Activated CD8-positive, alpha-beta memory T cell treated with anti-CD3 and anti-CD28 coated beads for 48 hours (primary cell): ENCODE data around the gene IFT57.
"Not testable (repeated sequence)": the region's sequence is repeated elsewhere in the genome, so short reads cannot be mapped to it uniquely, and the experiment has no call there.

Source experiments
- DNase-seq, 3 experiments: peaks; one replicate each; pipeline ENCODE4 v3.0.0-alpha.2; 2020; ENCODE audit warnings: low read depth in 2 of 3, low spot score in 2 of 3

Gene IFT57

DNA sequence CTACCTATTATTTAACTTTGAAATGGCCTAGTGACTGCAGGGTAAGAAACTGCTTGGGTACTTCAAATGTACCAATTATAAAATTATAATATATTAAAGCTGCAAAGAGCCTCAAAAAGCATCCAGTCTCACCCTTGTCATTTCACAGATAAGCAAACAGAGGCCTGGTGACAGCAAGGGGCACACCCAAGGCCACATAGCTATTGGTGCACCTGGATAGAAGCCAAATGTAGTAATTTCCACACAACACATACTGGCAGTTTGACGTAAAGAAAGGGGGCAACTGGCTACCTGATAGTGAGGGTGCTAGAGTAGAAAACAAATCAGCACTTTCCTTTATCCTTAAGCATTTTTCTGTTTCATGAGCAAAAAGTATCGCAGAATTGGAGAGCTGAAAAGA, 51.1 kb downstream of the IFT57 start:
- DNase-seq, result no peak

DNA sequence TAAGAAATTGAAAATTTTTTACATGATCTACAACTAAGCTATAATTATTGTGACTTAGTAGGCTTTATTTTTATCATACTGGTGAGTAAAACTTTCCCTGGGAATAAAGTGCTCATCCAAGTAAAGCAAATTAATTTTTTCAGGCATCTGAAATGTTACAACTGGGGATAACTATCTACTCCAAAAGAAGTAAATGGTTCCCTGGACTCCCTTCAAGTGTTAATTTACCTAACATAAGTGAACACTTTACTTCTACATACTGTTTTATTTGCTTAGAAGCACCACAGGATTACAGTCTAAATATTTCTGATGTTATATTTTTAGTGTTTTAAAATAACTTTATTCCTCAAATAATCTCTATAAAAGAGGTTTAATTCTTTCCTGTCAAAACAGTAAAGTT, 57.8 kb downstream of the IFT57 start:
- DNase-seq, result no peak

DNA sequence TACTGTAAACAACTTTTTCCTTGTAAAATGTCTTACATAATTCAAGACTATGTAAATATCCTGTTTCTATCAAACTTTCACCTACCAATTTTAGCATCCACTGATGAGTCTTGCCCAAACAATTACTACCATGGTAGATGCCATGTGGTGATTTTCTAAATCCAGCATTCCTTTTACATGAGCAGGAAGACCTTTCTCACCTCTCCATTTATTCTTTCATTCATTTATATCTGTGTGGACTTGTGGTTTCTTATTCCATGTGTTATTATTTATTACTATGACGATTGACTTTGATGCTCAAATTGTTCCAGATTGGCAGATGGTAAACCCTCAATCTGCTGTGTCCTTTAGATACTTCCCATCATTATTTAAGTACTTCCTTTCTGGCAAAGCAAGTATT, 62.4 kb downstream of the IFT57 start:
- no peak for DNase-seq

DNA sequence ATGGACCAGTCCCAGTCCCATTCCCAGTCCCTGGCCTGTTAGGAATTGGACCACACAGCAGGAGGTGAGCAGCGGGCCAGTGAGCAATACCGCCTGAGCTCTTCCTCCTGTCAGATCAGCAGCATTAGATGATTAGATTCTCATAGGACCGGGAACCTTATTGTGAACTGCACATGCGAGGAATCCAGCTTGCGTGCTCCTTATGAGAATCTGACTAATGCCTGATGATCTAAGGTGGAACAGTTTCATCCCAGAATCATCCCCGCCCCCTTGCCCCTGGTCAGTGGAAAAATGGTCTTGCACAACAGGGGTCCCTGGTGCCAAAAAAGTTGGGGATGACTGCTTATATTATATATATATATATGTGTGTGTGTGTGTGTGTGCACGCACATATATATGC, 63.1 kb downstream of the IFT57 start:
- DNase-seq, result no peak

DNA sequence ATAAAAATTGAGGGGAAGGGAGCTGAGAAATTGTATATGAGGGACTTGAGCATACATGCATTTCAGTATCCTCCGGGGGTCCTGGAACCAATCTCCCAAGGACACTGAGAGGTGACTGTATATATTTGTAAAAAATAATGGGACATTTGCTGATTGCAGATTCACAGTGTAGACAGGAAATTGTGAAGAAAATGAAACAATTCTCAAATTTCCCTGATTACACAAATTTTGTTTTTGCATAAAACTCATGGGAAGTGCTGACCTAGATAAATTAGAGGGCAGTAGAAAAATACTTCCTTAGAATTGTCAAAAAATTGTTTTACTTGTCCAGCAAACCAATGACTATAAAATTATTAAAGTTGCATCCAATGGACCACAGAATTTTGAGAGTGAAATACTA, 64.0 kb downstream of the IFT57 start:
- DNase-seq, result no peak

DNA sequence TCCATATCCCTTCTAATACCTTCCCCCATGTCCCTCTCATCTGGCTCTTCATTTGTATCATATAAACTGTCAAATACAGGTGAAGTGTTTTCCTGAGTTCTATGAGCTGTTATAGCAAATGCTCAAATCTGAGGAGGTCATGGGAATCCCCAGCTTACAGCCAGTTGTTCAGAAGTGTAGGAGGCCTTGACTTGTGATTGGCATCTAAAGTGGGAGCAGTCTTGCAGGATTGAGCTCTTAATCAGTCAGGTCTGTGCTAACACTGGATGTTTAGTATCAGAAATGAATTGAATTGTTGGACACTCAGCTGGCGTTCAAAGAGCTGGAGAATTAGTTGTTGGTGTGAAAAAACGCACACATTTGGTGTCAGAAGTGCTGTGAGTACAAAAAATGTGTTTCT, 65.0 kb downstream of the IFT57 start:
- no peak for DNase-seq

DNA sequence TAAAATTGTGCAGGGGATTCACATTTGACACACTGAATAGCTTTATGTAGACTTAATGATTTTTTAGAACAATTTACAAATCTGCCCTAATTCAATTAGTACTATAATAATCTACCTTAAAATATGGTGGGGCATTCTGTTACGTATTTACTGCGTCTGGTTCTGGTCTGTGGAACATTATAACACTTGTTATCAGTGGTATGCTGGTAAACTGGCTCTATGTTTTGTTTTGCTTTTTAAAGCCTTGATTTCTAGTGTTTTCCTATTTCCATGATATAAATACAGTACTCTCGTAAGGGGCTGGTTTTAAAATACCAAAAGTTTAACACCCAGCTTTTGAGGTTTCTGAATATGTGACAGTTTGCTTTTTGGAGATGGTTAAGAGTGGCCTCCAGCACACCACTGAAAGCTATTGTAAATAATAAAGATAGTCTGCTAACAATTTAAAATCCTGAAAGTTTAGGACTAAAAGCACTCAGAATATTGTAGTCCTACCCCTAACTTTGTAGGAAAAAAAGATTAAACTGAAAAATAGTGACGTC, 65.8 kb downstream of the IFT57 start:
- no peak for DNase-seq

DNA sequence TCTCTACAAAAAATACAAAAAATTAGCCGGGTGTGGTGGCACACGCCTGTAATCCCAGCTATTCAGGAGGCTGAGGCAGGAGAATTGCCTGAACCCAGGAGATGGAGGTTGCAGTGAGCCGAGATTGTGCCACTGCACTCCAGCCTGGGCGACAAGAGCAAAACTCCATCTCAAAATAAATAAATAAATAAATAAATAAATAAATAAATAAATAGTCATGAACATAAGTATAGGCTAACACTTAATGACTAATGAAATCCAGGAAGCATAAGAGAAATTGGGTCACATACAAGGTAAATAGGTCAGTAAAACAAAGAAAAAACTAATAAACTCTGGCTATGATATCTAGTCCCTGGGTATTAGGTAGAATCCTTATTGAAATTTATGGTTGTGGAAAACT, 66.6 kb downstream of the IFT57 start:
- not testable (repeated sequence) for DNase-seq

DNA sequence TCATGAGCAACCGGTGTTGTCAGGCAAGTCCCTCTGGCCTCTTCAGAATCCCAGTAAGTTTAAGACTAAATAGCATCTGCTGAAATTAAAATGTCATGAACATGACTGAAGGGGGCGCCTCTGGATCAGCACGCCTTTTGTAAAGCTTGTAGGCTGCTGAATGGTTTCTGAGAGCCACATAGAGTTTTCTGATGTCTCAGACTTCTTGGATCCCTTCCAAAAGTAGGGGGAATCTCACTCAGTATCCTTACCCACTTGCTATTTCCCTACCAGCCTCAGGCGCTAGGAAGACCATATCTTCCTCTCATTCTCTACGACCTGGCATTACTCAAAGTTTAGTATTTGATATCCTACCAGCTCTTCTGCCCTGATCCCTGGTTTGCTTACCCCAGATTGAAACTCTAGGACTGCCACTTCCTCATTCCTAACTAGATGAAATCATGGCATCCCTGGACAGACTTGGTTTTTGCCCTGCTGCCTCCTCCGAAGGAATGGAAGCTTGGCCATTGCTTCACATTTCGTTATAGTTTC, 68.7 kb downstream of the IFT57 start:
- DNase-seq, result no peak

DNA sequence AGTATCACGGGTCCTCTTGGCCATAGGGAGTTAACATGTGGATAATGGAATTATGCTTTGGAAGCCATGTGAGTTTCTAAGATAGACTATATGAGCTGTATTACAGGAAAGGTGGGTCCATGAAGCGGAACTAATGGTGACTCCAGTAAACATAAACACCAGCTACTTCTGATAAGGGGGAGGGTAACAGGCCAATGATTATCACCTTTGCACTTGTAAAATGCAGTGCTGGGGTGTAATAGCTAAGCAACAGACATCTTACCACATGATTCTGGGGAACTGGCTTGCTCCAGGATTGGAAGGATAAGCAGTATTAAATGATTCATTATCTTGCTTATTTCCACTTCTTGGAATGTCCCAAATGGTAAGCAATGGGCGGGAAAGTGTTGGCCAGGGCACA, 70.0 kb downstream of the IFT57 start:
- DNase-seq, result no peak

DNA sequence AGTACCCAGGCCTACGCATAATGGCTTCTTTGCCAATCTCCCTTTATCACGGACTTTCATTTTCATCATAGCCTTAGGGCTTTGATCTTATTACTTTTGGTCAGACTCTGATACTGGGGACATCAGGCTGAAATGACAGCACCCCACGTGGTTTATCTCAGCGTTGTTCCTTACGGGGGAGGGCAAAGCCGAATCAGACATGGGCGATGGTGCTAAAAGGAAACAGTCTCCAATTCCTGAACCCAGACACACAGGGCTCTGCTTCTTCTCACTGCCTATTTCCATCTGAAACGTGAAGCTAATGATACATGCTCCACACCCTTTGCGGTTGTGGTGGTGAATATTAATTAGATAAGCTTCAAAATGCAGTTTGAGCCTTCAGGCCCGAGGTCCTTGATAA, 72.0 kb downstream of the IFT57 start:
- no peak for DNase-seq

DNA sequence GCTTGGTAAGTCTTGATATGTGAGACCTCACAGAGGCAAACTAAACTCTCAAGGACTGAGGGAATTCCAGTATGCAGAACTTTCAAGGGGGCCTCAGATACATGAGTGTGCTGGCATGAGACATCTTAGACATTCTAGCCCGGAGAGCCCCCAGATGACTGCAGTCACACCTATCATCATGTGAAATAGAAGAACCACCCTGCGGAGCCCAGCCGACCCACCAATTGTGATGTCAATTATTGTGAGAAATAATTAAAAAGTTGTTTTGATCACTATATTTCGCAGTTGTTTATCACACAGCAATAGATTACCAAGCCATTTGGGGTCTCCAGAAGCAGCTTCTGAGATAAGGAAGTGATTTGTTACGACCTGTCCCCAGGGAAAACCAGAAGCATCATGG, 76.1 kb downstream of the IFT57 start:
- DNase-seq, result no peak

DNA sequence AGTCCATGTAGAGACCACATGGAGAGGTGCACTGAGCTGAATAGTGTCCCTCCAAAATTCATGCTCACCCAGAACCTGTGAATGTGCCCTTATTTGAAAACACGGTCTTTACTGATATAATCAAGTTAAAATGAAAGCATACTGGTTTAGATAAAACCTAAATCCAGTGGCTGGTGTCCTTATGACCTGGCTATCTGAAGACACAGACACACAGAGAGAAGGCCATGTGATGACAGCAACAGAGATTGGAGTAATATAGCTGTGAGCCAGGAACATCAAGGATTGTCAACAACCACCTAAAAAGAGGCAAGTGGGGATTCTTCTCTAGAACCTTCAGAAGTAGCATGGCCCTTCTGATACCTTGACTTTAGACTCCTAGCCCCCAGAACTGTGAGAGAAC, 76.6 kb downstream of the IFT57 start:
- no peak for DNase-seq

DNA sequence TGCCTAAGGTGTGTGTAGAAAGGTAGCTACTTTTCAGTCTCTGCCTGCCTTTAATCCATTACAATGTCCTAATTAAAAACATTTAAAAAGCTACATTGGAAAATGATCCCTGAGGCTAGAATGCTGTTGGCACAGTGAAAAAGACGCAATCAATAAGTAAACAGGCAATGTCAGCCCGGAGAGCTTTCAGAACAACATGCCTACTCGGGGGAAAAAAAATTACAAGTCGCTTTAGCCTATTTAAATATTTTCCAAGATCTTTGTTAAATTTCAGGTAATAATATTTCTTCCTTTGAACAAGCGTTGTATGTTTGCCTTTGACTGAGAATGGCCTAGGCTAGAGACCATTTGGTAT, 84.8 kb downstream of the IFT57 start:
- no peak for DNase-seq

DNA sequence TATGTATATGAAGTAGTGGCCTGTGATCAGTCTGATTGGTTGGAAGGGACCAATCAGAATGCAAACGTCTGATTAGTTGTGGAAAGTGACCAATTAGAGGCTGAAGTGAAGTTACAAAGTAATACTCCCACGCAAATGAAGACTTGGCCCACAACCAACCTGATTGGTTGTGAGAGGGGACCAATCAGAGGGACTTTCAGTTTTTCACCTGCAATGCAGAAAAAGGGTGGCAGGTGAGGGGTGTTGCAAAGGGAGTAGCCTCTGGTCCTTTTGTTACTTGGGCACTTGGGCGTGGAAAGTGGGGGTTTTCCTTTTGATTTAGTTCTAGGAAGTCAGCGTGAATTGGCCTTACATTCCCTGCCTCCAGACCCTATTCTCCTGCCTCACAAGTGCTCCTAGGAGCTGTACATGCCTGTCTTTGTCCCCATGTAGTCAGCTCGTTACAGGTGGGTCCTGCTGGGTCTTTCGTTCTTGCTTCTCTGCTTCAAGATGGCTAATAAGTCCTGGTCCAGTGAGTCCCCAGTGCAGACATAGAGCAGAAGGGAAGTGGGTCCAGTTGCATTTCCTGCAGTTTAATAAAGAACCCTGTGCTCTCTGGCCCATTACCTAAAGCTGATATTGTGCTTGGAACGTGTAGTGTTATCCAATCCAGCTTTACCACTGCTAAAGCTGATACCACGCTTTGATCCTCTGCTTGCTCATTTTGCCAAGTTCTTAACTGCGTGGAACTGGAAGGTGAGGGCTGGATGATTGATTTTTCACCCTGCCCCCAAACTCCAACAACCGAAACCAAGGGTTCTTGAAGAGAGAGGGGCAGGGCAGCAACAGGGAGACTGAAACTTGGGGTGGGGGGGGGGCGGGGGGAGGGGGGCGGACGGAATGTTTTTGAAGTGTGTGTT, 85.4 kb downstream of the IFT57 start:
- no peak for DNase-seq

DNA sequence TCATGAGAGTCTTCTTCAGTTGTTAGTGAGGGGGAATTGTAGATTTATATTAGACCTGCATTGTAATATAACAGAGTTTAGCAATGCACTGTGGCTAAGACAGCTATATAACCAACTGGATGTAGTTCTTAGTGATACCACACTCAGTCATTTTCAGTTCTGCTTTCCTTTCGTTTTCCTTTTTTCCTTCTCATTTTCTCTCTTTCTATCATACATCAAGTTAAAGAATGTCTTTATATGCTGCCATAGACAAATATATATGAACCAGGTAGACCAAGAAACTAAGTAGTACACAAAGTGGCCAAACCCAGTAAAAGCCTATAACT, 87.7 kb downstream of the IFT57 start:
- DNase-seq, result no peak

DNA sequence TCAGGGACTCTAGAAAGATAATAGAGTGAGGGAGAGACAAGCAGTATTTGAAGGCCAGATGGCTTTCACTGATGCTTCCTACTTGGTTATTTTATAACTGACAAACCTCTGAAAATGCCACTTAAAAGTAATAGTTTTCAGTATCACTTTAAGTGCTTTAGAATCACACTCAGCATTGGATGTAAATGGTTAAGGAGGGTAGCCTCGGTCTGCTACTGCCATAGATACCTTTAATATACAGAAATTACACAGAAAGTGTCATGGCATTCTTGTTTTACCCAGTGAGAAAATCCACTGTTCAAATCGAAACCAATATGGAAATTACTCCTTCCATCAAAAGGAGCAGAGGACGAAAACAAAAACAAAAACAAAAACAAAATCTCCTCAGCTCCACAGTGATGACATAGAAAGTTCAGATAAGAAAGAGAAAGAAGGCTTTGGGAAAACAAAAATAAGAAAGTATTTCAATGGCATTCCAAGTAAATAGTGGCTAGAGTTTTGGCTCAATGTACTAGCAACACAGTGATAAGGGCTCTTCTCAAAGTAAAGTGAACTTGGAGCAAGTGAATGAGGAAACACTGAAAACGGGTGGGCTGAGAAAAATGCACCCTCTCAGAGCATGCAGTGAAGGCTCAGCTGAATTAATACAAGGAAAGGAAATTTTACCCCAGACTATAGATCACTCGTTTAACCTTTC, 88.2 kb downstream of the IFT57 start:
- DNase-seq, result no peak

DNA sequence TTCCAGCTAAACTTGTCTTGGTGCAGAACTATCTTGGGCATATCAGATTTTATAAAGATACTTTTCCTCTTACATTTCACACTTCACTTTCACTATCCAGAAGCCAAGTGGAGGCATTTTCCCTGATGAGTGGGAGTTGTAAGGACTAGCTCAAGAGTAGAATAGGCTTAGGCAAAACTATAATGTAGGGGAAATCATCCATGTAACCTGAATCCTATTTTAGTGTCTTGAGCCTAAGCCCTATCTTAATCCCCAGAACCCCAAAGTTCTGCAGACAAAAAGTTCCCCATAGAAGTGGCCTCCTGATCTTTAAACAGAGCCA, 89.2 kb downstream of the IFT57 start:
- DNase-seq, result no peak

DNA sequence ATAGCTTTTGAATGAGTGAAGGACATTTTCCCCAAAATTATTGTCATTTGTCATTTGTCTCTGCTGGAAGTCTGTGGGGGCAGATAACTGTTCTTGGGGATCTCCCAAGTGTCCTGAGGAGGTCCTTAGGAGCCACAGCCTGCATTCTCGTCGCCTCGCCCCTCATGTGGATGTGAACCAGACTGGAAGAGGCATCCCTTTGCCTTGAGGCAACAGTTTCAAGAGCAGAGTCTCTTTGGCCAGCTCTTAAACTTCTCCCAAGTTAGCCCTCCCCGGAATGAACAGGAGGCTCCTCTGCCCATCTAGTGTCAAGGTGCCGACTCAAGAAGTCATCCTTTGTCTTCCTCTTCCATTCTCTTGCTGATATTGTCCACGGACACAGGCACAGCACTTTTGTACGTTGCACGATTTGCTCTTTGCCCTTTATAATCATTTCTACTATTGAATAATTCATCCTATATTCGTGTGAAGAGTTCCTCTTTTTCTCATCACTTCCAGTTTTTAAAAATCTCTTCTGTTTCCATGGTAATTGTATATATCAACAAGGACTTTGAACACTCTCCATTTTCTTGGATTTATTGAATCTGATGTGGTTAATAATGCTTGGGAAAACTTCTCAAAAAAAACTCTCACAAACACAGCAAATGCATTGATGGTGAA, 90.6 kb downstream of the IFT57 start:
- DNase-seq, result no peak

DNA sequence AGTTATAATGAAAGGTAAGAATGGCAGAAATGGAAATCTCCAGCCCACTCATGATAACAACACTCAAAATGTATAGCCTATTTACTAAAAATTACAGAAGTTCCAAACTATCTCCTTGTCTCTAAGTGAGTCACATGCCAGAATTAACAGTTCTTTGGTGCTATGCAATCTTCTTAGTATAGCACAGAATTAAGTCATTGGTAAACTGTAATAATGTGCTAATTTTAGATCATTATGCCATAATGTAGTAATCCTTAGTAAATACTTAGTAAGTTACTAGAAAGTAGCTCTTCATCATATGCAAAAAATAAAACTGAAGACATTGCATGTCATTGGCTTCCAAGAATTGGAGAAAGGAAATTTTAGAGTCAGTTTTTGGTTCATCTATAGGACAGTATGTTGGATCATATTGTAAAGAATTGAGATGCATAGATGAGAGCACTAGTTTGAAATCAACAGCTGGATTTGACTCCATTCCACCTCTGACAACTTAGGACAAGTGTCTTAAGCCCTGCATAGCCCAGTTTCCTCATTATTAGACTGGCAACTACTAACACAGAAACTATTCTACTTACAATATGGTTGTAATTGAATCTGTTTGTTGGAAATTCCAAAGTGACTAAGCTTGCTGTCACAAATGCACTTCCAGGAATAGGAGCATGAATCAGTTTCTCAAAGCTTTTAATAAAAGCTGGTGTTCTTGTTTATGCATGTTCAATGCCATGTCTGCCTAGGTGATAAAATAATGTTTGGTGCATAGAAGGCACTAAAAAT, 91.3 kb downstream of the IFT57 start:
- no peak for DNase-seq

DNA sequence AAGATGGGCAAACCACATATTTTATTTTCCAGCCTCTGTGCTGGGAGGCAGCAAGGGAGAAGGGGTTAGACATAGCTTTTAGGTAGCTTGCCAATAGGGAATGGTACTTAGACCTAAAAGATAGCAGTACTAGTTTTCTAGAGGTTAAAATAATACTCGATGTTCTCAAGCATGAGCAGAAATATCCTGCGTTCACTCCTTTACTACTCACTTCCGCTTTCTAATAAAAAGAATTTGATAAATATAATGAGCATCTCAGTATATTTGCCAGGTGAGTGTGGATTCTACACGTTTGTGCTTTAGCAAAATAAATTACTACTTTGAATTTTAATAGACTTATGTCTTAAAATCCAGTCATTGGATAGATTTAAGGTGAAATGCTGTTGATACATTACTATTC, 92.0 kb downstream of the IFT57 start:
- DNase-seq, result no peak
